NB4 (cell line): ENCODE results near the gene THAP2.

Experiments
- TF ChIP-seq, protein P1 (sequence below): IDR thresholded peaks from one replicate; pipeline ENCODE4 v1.5.1; 2012; ENCODE audit warnings: low read depth, low read length
- TF ChIP-seq, protein P2 (sequence below): IDR thresholded peaks from 2 replicates; pipeline ENCODE4 v1.6.1; 2011; ENCODE audit warnings: low read depth, low read length

DNA sequence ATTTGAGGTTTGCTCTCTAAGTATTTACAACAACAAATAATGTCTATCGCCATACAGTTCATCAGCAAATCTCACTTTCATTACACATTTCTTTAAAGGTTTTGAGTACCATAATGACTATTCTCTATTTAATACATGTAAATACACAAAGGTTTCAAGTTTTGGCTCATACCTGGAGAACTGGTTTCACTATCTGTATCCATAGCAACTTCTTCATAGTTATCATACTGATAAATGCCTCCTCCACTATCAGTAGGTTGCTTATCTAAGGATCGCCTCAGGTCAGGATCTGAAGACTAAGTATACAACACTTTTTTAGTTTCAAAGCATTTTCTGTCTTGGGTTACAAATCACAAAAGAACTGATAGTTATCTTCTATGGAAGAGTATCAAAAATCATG, 21.8 kb upstream of the THAP2 start:
- TF ChIP-seq, protein P1, sequence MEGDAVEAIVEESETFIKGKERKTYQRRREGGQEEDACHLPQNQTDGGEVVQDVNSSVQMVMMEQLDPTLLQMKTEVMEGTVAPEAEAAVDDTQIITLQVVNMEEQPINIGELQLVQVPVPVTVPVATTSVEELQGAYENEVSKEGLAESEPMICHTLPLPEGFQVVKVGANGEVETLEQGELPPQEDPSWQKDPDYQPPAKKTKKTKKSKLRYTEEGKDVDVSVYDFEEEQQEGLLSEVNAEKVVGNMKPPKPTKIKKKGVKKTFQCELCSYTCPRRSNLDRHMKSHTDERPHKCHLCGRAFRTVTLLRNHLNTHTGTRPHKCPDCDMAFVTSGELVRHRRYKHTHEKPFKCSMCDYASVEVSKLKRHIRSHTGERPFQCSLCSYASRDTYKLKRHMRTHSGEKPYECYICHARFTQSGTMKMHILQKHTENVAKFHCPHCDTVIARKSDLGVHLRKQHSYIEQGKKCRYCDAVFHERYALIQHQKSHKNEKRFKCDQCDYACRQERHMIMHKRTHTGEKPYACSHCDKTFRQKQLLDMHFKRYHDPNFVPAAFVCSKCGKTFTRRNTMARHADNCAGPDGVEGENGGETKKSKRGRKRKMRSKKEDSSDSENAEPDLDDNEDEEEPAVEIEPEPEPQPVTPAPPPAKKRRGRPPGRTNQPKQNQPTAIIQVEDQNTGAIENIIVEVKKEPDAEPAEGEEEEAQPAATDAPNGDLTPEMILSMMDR, result no peak
- TF ChIP-seq, protein P2, sequence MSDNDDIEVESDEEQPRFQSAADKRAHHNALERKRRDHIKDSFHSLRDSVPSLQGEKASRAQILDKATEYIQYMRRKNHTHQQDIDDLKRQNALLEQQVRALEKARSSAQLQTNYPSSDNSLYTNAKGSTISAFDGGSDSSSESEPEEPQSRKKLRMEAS, result no peak
